ENCODE data around the gene CFAP46. TPM values are rescaled to one million over a fixed set of nuclear protein-coding genes. Genes with fewer than 3 reads are reported as not detected.

The CFAP46 gene
- total and polyA plus RNA-seq, 2 experiments from 2014 or later: 3.1 to 5.4 TPM

DNA sequence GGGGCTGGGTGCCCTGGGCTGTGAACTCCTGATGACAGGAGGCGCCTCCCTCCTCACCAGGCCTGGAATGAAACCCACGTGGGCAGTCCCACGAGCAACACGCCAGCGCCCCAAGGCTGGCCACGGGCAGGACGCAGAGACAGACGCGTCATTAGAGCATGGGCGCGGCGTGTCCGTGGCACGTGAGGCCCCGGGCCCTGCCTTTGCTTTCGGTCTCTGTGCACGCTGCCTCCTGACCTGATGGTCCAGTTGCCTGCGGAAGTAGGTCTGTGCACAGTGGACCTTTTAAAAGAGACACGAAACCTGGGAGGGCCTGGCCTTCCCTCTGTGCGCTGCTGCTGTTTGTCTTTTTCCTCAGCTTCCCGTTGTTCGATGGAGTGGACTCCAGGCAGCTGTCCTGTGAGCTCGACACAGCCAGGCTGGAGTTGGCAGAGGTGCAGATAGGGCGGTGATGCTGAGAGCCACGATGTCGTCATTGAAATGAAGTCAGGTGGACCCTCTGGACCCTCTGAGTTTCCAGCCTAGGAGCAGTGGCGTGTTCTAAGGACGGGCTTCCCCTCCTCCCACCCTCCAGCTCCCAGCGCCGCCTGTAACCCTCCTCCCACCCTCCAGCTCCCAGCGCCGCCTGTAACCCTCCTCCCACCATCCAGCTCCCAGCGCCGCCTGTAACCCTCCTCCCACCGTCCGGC lies 40.1 kb upstream of the CFAP46 start:
- DNase-seq (ENCODE audit: low spot score) (no peak), ATAC-seq (no peak)
- no peak overlapping the region for H3K27ac ChIP-seq (ENCODE audit: low read depth)
- H3K36me3 ChIP-seq (ENCODE audit: insufficient read depth): no peaks in the 10 kb centered on the region
- H3K4me2 ChIP-seq: no peak overlapping the region
- no peaks in the 10 kb centered on the region for H3K79me2 ChIP-seq (replicated peaks; ENCODE audit: insufficient read depth)
- H3K4me1 ChIP-seq (ENCODE audit: insufficient read depth): no peaks in the 10 kb centered on the region
- H3K27me3 ChIP-seq (ENCODE audit: insufficient read depth): no peaks in the 10 kb centered on the region
- no peaks in the 10 kb centered on the region for H3K9me2 ChIP-seq (ENCODE audit: insufficient read depth)
- Mint-ChIP-seq H3K27me3 (ENCODE audit: insufficient read depth, low read depth, poor library complexity) (peaks cover 6% of the 10 kb centered on the region), H3K36me3 (ENCODE audit: low read depth) (no peaks in the 10 kb centered on the region), H3K4me1 (peaks cover 8% of the 10 kb centered on the region), H3K27ac (no peak overlapping the region), H3K9me3 (no peaks in the 10 kb centered on the region), H3K4me3 (no peak overlapping the region)
- no peaks in the 10 kb centered on the region for H3F3A ChIP-seq (replicated peaks; ENCODE audit: low read depth)
- H3K4me3 ChIP-seq: no peak overlapping the region
- no peak overlapping the region for H2AFZ ChIP-seq
- TF ChIP-seq ZNF114 (CRISPR knock-in tag; IDR thresholded peaks at IDR 0.05): no peak
- TF ChIP-seq, protein P1, sequence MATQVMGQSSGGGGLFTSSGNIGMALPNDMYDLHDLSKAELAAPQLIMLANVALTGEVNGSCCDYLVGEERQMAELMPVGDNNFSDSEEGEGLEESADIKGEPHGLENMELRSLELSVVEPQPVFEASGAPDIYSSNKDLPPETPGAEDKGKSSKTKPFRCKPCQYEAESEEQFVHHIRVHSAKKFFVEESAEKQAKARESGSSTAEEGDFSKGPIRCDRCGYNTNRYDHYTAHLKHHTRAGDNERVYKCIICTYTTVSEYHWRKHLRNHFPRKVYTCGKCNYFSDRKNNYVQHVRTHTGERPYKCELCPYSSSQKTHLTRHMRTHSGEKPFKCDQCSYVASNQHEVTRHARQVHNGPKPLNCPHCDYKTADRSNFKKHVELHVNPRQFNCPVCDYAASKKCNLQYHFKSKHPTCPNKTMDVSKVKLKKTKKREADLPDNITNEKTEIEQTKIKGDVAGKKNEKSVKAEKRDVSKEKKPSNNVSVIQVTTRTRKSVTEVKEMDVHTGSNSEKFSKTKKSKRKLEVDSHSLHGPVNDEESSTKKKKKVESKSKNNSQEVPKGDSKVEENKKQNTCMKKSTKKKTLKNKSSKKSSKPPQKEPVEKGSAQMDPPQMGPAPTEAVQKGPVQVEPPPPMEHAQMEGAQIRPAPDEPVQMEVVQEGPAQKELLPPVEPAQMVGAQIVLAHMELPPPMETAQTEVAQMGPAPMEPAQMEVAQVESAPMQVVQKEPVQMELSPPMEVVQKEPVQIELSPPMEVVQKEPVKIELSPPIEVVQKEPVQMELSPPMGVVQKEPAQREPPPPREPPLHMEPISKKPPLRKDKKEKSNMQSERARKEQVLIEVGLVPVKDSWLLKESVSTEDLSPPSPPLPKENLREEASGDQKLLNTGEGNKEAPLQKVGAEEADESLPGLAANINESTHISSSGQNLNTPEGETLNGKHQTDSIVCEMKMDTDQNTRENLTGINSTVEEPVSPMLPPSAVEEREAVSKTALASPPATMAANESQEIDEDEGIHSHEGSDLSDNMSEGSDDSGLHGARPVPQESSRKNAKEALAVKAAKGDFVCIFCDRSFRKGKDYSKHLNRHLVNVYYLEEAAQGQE (IDR thresholded peaks at IDR 0.05; ENCODE audit: unreplicated experiment): no peak
- no peak for TF ChIP-seq ZNF331 (CRISPR knock-in tag; IDR thresholded peaks at IDR 0.05; ENCODE audit: low read depth)
- no peak for TF ChIP-seq POLR2AphosphoS5 (IDR thresholded peaks at IDR 0.05; ENCODE audit: low read depth)
- TF ChIP-seq STAT1 (IDR thresholded peaks at IDR 0.05; ENCODE audit: unreplicated experiment): no peak
- TF ChIP-seq EZH2phosphoT487 (IDR thresholded peaks at IDR 0.05; ENCODE audit: unreplicated experiment): no peak
- TF ChIP-seq, protein P2, sequence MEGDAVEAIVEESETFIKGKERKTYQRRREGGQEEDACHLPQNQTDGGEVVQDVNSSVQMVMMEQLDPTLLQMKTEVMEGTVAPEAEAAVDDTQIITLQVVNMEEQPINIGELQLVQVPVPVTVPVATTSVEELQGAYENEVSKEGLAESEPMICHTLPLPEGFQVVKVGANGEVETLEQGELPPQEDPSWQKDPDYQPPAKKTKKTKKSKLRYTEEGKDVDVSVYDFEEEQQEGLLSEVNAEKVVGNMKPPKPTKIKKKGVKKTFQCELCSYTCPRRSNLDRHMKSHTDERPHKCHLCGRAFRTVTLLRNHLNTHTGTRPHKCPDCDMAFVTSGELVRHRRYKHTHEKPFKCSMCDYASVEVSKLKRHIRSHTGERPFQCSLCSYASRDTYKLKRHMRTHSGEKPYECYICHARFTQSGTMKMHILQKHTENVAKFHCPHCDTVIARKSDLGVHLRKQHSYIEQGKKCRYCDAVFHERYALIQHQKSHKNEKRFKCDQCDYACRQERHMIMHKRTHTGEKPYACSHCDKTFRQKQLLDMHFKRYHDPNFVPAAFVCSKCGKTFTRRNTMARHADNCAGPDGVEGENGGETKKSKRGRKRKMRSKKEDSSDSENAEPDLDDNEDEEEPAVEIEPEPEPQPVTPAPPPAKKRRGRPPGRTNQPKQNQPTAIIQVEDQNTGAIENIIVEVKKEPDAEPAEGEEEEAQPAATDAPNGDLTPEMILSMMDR (conservative IDR thresholded peaks at IDR 0.05; ENCODE audit: low read depth in 2 of 2): no peak
- TF ChIP-seq, protein P3, sequence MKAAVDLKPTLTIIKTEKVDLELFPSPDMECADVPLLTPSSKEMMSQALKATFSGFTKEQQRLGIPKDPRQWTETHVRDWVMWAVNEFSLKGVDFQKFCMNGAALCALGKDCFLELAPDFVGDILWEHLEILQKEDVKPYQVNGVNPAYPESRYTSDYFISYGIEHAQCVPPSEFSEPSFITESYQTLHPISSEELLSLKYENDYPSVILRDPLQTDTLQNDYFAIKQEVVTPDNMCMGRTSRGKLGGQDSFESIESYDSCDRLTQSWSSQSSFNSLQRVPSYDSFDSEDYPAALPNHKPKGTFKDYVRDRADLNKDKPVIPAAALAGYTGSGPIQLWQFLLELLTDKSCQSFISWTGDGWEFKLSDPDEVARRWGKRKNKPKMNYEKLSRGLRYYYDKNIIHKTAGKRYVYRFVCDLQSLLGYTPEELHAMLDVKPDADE (IDR thresholded peaks at IDR 0.05): no peak
- no peaks in the 10 kb centered on the region for H4K20me1 ChIP-seq (replicated peaks; ENCODE audit: insufficient read depth)

DNA sequence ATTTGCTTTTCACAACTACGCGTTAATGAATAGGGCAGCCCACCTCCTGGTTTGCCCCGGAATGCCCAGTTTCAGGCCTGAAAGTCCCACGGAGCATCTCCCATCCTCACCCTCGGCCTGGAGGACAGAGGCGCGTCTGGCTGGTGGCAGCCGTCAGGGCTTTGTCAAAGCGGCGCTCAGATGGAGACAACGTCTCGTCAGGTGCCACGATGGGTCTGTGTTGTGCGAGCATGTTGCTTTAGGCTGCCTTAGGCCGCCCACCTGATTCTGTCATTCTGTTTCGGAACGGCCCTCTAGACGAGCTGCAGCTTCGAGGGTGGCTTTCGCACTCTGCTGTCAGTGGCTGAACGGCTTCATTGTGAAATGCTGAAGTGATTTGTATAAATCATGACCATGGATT lies 39.4 kb upstream of the CFAP46 start:
- H3K36me3 ChIP-seq (ENCODE audit: insufficient read depth): no peaks in the 10 kb centered on the region
- no peak overlapping the region for H3K4me3 ChIP-seq
- no peaks in the 10 kb centered on the region for H4K20me1 ChIP-seq (replicated peaks; ENCODE audit: insufficient read depth)
- H3F3A ChIP-seq (replicated peaks; ENCODE audit: low read depth): no peaks in the 10 kb centered on the region
- no peaks in the 10 kb centered on the region for H3K4me1 ChIP-seq (ENCODE audit: insufficient read depth)
- H3K27me3 ChIP-seq (ENCODE audit: insufficient read depth): no peaks in the 10 kb centered on the region
- Mint-ChIP-seq H3K27ac (no peak overlapping the region), H3K4me1 (peaks cover 8% of the 10 kb centered on the region), H3K4me3 (no peak overlapping the region), H3K9me3 (no peaks in the 10 kb centered on the region), H3K27me3 (ENCODE audit: insufficient read depth, low read depth, poor library complexity) (peaks cover 9% of the 10 kb centered on the region), H3K36me3 (ENCODE audit: low read depth) (no peaks in the 10 kb centered on the region)
- no peaks in the 10 kb centered on the region for H3K79me2 ChIP-seq (replicated peaks; ENCODE audit: insufficient read depth)
- no peaks in the 10 kb centered on the region for H3K9me2 ChIP-seq (ENCODE audit: insufficient read depth)
- no peak overlapping the region for H2AFZ ChIP-seq
- ATAC-seq: no peak
- no peak overlapping the region for H3K27ac ChIP-seq (ENCODE audit: low read depth)
- H3K4me2 ChIP-seq: no peak overlapping the region
- DNase-seq (ENCODE audit: low spot score): no peak
- TF ChIP-seq, protein P1 (IDR thresholded peaks at IDR 0.05; ENCODE audit: unreplicated experiment): no peak
- no peak for TF ChIP-seq ZNF331 (CRISPR knock-in tag; IDR thresholded peaks at IDR 0.05; ENCODE audit: low read depth)
- TF ChIP-seq POLR2AphosphoS5 (IDR thresholded peaks at IDR 0.05; ENCODE audit: low read depth): no peak
- TF ChIP-seq, protein P2 (conservative IDR thresholded peaks at IDR 0.05; ENCODE audit: low read depth in 2 of 2): no peak
- TF ChIP-seq EZH2 (IDR thresholded peaks at IDR 0.05; ENCODE audit: low read depth, unreplicated experiment): no peak
- TF ChIP-seq CREB1 (CRISPR knock-in tag; IDR thresholded peaks at IDR 0.05; ENCODE audit: low read depth): no peak
- TF ChIP-seq STAT1 (IDR thresholded peaks at IDR 0.05; ENCODE audit: unreplicated experiment): no peak
- TF ChIP-seq EZH2phosphoT487 (IDR thresholded peaks at IDR 0.05; ENCODE audit: unreplicated experiment): no peak
- TF ChIP-seq ZNF114 (CRISPR knock-in tag; IDR thresholded peaks at IDR 0.05): no peak
